HG03095 (cell line): ENCODE measurements around the gene TMEM140.
"Not testable (repeated sequence)": the region's sequence is repeated elsewhere in the genome, so short reads cannot be mapped to it uniquely, and the experiment has no call there.

Source experiments
- ATAC-seq: cut with Tn5 transposase; IDR thresholded peaks from one replicate; pipeline ENCODE4 v1.9.1; 2021; ENCODE audit warnings: moderate library complexity; ENCODE audit not compliant: unreplicated experiment

The TMEM140 gene

GRCh38 chr7:135211946-135212685, 64.2 kb downstream of the TMEM140 start:
- not testable (repeated sequence) for ATAC-seq

DNA sequence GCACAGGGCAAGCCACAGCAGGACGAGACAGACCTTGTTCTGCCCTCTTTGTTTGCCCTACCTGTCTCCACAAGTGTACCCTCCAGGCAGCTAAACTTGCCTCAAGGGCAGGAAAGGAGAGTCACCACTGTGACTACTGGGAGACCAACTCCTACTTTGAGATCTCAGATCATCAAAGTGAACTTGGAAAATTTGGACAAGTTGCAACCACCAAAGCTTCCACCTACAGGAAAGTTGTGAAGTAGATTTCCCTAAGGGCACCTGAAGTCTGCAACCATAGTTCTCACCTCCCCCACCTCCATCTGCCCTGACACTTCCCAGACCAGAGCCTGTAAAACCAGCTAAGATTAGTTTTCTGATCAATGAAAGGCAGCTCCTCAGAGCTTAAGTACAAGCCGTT, 66.0 kb downstream of the TMEM140 start:
- ATAC-seq, result no peak

DNA sequence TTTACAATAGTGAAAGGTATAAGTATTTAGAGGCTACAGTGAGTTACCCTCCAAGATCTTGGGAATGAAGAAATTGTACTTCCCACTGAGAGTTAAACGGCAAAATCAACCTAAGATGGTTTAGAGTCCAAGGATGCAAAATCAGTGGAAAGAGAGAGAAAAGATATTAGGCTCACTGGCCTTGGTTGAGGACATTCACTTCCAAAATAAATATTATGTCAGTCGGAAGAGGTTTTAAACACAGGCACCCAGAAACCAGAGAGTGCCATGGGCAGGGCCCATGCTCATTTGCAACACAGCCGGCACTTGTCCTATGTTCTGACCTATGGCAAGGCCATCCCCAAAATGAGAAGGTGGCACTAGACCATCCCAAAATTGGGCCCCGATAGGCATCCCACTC, 67.3 kb downstream of the TMEM140 start:
- no peak for ATAC-seq

- no peak for ATAC-seq
Observed at GRCh38 chr7:135215698-135216097, 67.8 kb downstream of the TMEM140 start.
